HepG2 (cell line): ENCODE data around the gene GGA3. TPM values are rescaled to one million over a fixed set of nuclear protein-coding genes. Genes with fewer than 3 reads are reported as not detected.

ENCODE experiments used
- ATRX ChIP-seq: sonication (generic); formaldehyde crosslinking; IDR thresholded peaks from 2 replicates; pipeline ENCODE4 v1.4.0; 2020; ENCODE audit warnings: missing genetic modification reagents, borderline replicate concordance
- CENPX ChIP-seq: sonication (generic); formaldehyde crosslinking; IDR thresholded peaks from 2 replicates; pipeline ENCODE4 v1.9.0; 2021; ENCODE audit warnings: mild to moderate bottlenecking, missing genetic modification reagents, moderate library complexity
- GRHL1 ChIP-seq: sonication (generic); formaldehyde crosslinking; conservative IDR thresholded peaks from 2 replicates; pipeline ENCODE4 v1.8.0; 2022; ENCODE audit warnings: missing genetic modification reagents
- GTF2F1 ChIP-seq: fragments of 150-350 bp; IDR thresholded peaks from 2 replicates; pipeline ENCODE4 v1.6.1; 2014; ENCODE audit warnings: low read length
- MAFK ChIP-seq, 2 experiments: IDR thresholded peaks in 1 of 2; conservative IDR thresholded peaks in 1 of 2; 2 replicates each; pipeline ENCODE4 v1.6.1; 2011; ENCODE audit warnings: improper control_type of control experiment in 2 of 2, low read length in 2 of 2
- NR3C1 ChIP-seq: sonication (generic); formaldehyde crosslinking; IDR thresholded peaks from 2 replicates; pipeline ENCODE4 v1.4.0; 2020; ENCODE audit warnings: missing genetic modification reagents
- SSRP1 ChIP-seq: IDR thresholded peaks from 2 replicates; pipeline ENCODE4 v1.6.1; 2016; ENCODE audit warnings: control low read depth
- TARDBP ChIP-seq: sonication (generic); formaldehyde crosslinking; IDR thresholded peaks from 2 replicates; pipeline ENCODE4 v1.8.0; 2022; ENCODE audit warnings: mild to moderate bottlenecking, missing genetic modification reagents
- ZBTB38 ChIP-seq: sonication (generic); formaldehyde crosslinking; IDR thresholded peaks from 2 replicates; pipeline ENCODE4 v1.5.1; 2020; ENCODE audit warnings: mild to moderate bottlenecking, missing genetic modification reagents
- ZNF207 ChIP-seq: fragments of 450-650 bp; IDR thresholded peaks from 2 replicates; pipeline ENCODE4 v1.6.1; 2016; ENCODE audit warnings: antibody characterized with exemption, borderline replicate concordance
- ZSCAN29 ChIP-seq: sonication (generic); formaldehyde crosslinking; conservative IDR thresholded peaks from 2 replicates; pipeline ENCODE4 v1.4.0; 2020; ENCODE audit warnings: mild to moderate bottlenecking, missing genetic modification reagents
- ZSCAN31 ChIP-seq: sonication (generic); formaldehyde crosslinking; IDR thresholded peaks from 2 replicates; pipeline ENCODE4 v1.5.0; 2020; ENCODE audit warnings: low read depth, mild to moderate bottlenecking, missing genetic modification reagents
- polyA plus RNA-seq, 8 experiments: library from polyadenylated mRNA; depleted of rRNA in 3 of 8; stranded (reverse) in 7 of 8; unstranded in 1 of 8; fragments of >200 nt; fragmentation: Illumina TruSeq in 4 of 8; extraction: Trizol in 4 of 8; gene quantifications; 2 replicates each; pipeline versions ENCODE4 v1.2.1 to v1.2.3, GENCODE V29; 2011 to 2016; ENCODE audit warnings: low read depth in 4 of 8, missing spikeins in 1 of 8, mixed read lengths in 1 of 8; ENCODE audit not compliant: insufficient read depth in 1 of 8
- total RNA-seq, 5 experiments: library from RNA; depleted of rRNA; stranded (reverse); fragments of >200 nt; fragmentation: Illumina TruSeq; extraction: Trizol; gene quantifications; 2 replicates each; pipeline ENCODE4 v1.2.3, GENCODE V29; 2016; ENCODE audit warnings: low read depth in 1 of 5
- TF ChIP-seq, protein P1 (sequence below): sonication (generic); formaldehyde crosslinking; IDR thresholded peaks from 2 replicates; pipeline ENCODE4 v1.4.0; 2020; ENCODE audit warnings: missing genetic modification reagents, borderline replicate concordance
- TF ChIP-seq, protein P2 (sequence below): sonication (generic); formaldehyde crosslinking; IDR thresholded peaks from 2 replicates; pipeline ENCODE4 v1.4.0; 2020; ENCODE audit warnings: mild to moderate bottlenecking, missing genetic modification reagents
- TF ChIP-seq, protein P3 (sequence below): sonication (generic); formaldehyde crosslinking; IDR thresholded peaks from 2 replicates; pipeline ENCODE4 v1.4.0; 2020; ENCODE audit warnings: missing genetic modification reagents
- TF ChIP-seq, protein P4 (sequence below), 2 experiments: sonication (generic) in 1 of 2; formaldehyde crosslinking in 1 of 2; IDR thresholded peaks; 2 replicates each; pipeline versions ENCODE4 v1.5.1 to v1.6.1; 2011 to 2020; ENCODE audit warnings: borderline replicate concordance in 1 of 2, low read depth in 1 of 2, low read length in 1 of 2, mild to moderate bottlenecking in 1 of 2, missing genetic modification reagents in 1 of 2, moderate library complexity in 1 of 2

GGA3 gene
- total and polyA plus RNA-seq, 2 of the 13 experiments (the other 11 are each of a cell fraction or from before 2014, with no cell fraction given): 28.4 to 43.7 TPM

- peak; percentile 59; the same call in 1 of the 2 replicates for TF ChIP-seq ZBTB38 (CRISPR knock-in tag)
- TF ChIP-seq, protein P1, sequence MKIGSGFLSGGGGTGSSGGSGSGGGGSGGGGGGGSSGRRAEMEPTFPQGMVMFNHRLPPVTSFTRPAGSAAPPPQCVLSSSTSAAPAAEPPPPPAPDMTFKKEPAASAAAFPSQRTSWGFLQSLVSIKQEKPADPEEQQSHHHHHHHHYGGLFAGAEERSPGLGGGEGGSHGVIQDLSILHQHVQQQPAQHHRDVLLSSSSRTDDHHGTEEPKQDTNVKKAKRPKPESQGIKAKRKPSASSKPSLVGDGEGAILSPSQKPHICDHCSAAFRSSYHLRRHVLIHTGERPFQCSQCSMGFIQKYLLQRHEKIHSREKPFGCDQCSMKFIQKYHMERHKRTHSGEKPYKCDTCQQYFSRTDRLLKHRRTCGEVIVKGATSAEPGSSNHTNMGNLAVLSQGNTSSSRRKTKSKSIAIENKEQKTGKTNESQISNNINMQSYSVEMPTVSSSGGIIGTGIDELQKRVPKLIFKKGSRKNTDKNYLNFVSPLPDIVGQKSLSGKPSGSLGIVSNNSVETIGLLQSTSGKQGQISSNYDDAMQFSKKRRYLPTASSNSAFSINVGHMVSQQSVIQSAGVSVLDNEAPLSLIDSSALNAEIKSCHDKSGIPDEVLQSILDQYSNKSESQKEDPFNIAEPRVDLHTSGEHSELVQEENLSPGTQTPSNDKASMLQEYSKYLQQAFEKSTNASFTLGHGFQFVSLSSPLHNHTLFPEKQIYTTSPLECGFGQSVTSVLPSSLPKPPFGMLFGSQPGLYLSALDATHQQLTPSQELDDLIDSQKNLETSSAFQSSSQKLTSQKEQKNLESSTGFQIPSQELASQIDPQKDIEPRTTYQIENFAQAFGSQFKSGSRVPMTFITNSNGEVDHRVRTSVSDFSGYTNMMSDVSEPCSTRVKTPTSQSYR: 0 out of 2 replicates have a peak, but pooled peaks have one; percentile 29
- TF ChIP-seq ZSCAN31 (CRISPR knock-in tag): peak; percentile 97
- no peak for TF ChIP-seq GRHL1 (CRISPR knock-in tag)
- TF ChIP-seq MAFK (conservative IDR thresholded peaks at IDR 0.05 in 1 of 2, IDR thresholded peaks at IDR 0.05 in 1 of 2; ENCODE audit: low read length in 2 of 2): no peak
- peak; percentile 86 for TF ChIP-seq TARDBP (CRISPR knock-in tag)
- no peak for TF ChIP-seq ZNF207
- TF ChIP-seq ATRX (CRISPR knock-in tag): no peak
- TF ChIP-seq, protein P2, sequence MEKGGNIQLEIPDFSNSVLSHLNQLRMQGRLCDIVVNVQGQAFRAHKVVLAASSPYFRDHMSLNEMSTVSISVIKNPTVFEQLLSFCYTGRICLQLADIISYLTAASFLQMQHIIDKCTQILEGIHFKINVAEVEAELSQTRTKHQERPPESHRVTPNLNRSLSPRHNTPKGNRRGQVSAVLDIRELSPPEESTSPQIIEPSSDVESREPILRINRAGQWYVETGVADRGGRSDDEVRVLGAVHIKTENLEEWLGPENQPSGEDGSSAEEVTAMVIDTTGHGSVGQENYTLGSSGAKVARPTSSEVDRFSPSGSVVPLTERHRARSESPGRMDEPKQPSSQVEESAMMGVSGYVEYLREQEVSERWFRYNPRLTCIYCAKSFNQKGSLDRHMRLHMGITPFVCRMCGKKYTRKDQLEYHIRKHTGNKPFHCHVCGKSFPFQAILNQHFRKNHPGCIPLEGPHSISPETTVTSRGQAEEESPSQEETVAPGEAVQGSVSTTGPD: no peak
- no peak for TF ChIP-seq ZSCAN29 (CRISPR knock-in tag)
- TF ChIP-seq SSRP1 (CRISPR knock-in tag): peak; percentile 31; the same call in 1 of the 2 replicates
- TF ChIP-seq GTF2F1: no peak
- no peak for TF ChIP-seq CENPX (CRISPR knock-in tag)
- TF ChIP-seq, protein P3, sequence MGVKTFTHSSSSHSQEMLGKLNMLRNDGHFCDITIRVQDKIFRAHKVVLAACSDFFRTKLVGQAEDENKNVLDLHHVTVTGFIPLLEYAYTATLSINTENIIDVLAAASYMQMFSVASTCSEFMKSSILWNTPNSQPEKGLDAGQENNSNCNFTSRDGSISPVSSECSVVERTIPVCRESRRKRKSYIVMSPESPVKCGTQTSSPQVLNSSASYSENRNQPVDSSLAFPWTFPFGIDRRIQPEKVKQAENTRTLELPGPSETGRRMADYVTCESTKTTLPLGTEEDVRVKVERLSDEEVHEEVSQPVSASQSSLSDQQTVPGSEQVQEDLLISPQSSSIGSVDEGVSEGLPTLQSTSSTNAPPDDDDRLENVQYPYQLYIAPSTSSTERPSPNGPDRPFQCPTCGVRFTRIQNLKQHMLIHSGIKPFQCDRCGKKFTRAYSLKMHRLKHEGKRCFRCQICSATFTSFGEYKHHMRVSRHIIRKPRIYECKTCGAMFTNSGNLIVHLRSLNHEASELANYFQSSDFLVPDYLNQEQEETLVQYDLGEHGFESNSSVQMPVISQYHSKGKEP: no peak; the same call in 1 of the 2 replicates
- TF ChIP-seq NR3C1 (CRISPR knock-in tag): no peak
- TF ChIP-seq, protein P4, sequence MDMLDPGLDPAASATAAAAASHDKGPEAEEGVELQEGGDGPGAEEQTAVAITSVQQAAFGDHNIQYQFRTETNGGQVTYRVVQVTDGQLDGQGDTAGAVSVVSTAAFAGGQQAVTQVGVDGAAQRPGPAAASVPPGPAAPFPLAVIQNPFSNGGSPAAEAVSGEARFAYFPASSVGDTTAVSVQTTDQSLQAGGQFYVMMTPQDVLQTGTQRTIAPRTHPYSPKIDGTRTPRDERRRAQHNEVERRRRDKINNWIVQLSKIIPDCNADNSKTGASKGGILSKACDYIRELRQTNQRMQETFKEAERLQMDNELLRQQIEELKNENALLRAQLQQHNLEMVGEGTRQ (IDR thresholded peaks at IDR 0.05; ENCODE audit: low read depth, low read length): 0 out of 2 replicates have a peak, but pooled peaks have one; percentile 1
- TF ChIP-seq, protein P4 (CRISPR knock-in tag; IDR thresholded peaks at IDR 0.05; ENCODE audit: borderline replicate concordance): peak; percentile 54; the same call in 1 of the 2 replicates
Measured at GRCh38 chr17:75261336-75262111, at the start of gene GGA3, which contains the start of gene MRPS7 (continued).
